Endothelial cell (in vitro differentiated cells): Measurements from ENCODE around the gene SSTR5. TPM values are rescaled to one million over a fixed set of nuclear protein-coding genes. Genes with fewer than 3 reads are reported as not detected.

Experiments
- DNase-seq: peaks from one replicate; pipeline ENCODE4 v3.0.0; 2021; ENCODE audit warnings: low spot score
- H3K27ac Mint-ChIP-seq: one replicate; pipeline ENCODE4 v1.8.0; 2021; ENCODE audit warnings: mixed read lengths, inconsistent platforms; ENCODE audit not compliant: unreplicated experiment
- H3K27me3 Mint-ChIP-seq: one replicate; pipeline ENCODE4 v1.8.0; 2021; ENCODE audit warnings: mild to moderate bottlenecking, moderate library complexity, mixed read lengths, inconsistent platforms; ENCODE audit not compliant: unreplicated experiment
- H3K36me3 Mint-ChIP-seq: one replicate; pipeline ENCODE4 v1.8.0; 2021; ENCODE audit warnings: mild to moderate bottlenecking, low read depth, mixed read lengths, inconsistent platforms; ENCODE audit not compliant: unreplicated experiment
- H3K4me1 Mint-ChIP-seq: one replicate; pipeline ENCODE4 v1.8.0; 2021; ENCODE audit warnings: mild to moderate bottlenecking, mixed read lengths, inconsistent platforms; ENCODE audit not compliant: unreplicated experiment
- H3K4me3 Mint-ChIP-seq: one replicate; pipeline ENCODE4 v1.8.0; 2021; ENCODE audit warnings: mild to moderate bottlenecking, mixed read lengths, inconsistent platforms; ENCODE audit not compliant: unreplicated experiment
- H3K9me3 Mint-ChIP-seq: one replicate; pipeline ENCODE4 v1.8.0; 2021; ENCODE audit warnings: mixed read lengths, inconsistent platforms; ENCODE audit not compliant: unreplicated experiment
- CTCF ChIP-seq: fragments of 200-600 bp; sonication (generic); IDR thresholded peaks from one replicate; pipeline ENCODE4 v1.5.0; 2021; ENCODE audit warnings: antibody characterized with exemption; ENCODE audit not compliant: unreplicated experiment
- total RNA-seq: library from RNA; stranded (reverse); fragmentation: NEBNext Ultra II Directional; extraction: Animal tissue kit (Norgen Biotek cat#: 25700); gene quantifications from one replicate; pipeline ENCODE4 v1.2.1, GENCODE V29; 2021; ENCODE audit not compliant: unreplicated experiment

The SSTR5 gene
- total RNA-seq, 1 donor from 2014 or later = not detected

GRCh38 chr16:1027501-1027815, 45.1 kb upstream of the SSTR5 start:
- Mint-ChIP-seq H3K4me1 (no peaks in the 10 kb centered on the region), H3K9me3 (no peaks in the 10 kb centered on the region), H3K36me3 (no peaks in the 10 kb centered on the region), H3K27ac (no peak overlapping the region), H3K27me3 (peaks cover 11% of the 10 kb centered on the region), H3K4me3 (no peak overlapping the region)
- DNase-seq = no peak
- TF ChIP-seq CTCF = no peak

- Mint-ChIP-seq H3K9me3 (no peaks in the 10 kb centered on the region), H3K27ac (no peak overlapping the region), H3K4me1 (no peaks in the 10 kb centered on the region), H3K27me3 (peaks cover 11% of the 10 kb centered on the region), H3K36me3 (no peaks in the 10 kb centered on the region), H3K4me3 (no peak overlapping the region)
- no peak for DNase-seq
- no peak for TF ChIP-seq CTCF
Observed at GRCh38 chr16:1028056-1028455, 44.5 kb upstream of the SSTR5 start.

GRCh38 chr16:1028524-1029258, 43.9 kb upstream of the SSTR5 start:
- Mint-ChIP-seq H3K9me3 (no peaks in the 10 kb centered on the region), H3K27me3 (peaks cover 11% of the 10 kb centered on the region), H3K36me3 (no peaks in the 10 kb centered on the region), H3K4me3 (no peak overlapping the region), H3K27ac (no peak overlapping the region), H3K4me1 (no peaks in the 10 kb centered on the region)
- TF ChIP-seq CTCF = no peak
- DNase-seq = no peak

GRCh38 chr16:1029259-1029545, 43.3 kb upstream of the SSTR5 start:
- H3K9me3 Mint-ChIP-seq = no peaks in the 10 kb centered on the region
- no peak overlapping the region for H3K4me3 Mint-ChIP-seq
- TF ChIP-seq CTCF = no peak
- H3K27ac Mint-ChIP-seq = no peak overlapping the region
- H3K36me3 Mint-ChIP-seq = no peaks in the 10 kb centered on the region
- DNase-seq = no peak
- H3K4me1 Mint-ChIP-seq = no peaks in the 10 kb centered on the region
- peaks cover 11% of the 10 kb centered on the region for H3K27me3 Mint-ChIP-seq

- Mint-ChIP-seq H3K4me1 (no peaks in the 10 kb centered on the region), H3K27me3 (peaks cover 11% of the 10 kb centered on the region), H3K9me3 (no peaks in the 10 kb centered on the region), H3K4me3 (no peak overlapping the region), H3K36me3 (no peaks in the 10 kb centered on the region), H3K27ac (no peak overlapping the region)
- DNase-seq = no peak
- no peak for TF ChIP-seq CTCF
Observed at GRCh38 chr16:1030473-1030901, 42.1 kb upstream of the SSTR5 start.
